Hepatocyte (in vitro differentiated cells): ENCODE data around the gene CIITA.

Experiments used
- EZH2 ChIP-seq: fragments of 200-600 bp; sonication (generic); IDR thresholded peaks from 2 replicates; pipeline ENCODE4 v1.6.1; 2016; ENCODE audit warnings: antibody characterized with exemption, mild to moderate bottlenecking, borderline replicate concordance
- TF ChIP-seq, protein P1 (sequence below): fragments of 200-600 bp; sonication (generic); IDR thresholded peaks from 2 replicates; pipeline ENCODE4 v1.5.1; 2016; ENCODE audit warnings: antibody characterized with exemption, mild to moderate bottlenecking; ENCODE audit not compliant: poor library complexity

DNA sequence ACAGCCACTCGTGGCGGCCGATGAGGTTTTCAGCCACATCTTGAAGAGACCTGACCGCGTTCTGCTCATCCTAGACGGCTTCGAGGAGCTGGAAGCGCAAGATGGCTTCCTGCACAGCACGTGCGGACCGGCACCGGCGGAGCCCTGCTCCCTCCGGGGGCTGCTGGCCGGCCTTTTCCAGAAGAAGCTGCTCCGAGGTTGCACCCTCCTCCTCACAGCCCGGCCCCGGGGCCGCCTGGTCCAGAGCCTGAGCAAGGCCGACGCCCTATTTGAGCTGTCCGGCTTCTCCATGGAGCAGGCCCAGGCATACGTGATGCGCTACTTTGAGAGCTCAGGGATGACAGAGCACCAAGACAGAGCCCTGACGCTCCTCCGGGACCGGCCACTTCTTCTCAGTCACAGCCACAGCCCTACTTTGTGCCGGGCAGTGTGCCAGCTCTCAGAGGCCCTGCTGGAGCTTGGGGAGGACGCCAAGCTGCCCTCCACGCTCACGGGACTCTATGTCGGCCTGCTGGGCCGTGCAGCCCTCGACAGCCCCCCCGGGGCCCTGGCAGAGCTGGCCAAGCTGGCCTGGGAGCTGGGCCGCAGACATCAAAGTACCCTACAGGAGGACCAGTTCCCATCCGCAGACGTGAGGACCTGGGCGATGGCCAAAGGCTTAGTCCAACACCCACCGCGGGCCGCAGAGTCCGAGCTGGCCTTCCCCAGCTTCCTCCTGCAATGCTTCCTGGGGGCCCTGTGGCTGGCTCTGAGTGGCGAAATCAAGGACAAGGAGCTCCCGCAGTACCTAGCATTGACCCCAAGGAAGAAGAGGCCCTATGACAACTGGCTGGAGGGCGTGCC lies 30.1 kb downstream of the CIITA start:
- TF ChIP-seq, protein P1, sequence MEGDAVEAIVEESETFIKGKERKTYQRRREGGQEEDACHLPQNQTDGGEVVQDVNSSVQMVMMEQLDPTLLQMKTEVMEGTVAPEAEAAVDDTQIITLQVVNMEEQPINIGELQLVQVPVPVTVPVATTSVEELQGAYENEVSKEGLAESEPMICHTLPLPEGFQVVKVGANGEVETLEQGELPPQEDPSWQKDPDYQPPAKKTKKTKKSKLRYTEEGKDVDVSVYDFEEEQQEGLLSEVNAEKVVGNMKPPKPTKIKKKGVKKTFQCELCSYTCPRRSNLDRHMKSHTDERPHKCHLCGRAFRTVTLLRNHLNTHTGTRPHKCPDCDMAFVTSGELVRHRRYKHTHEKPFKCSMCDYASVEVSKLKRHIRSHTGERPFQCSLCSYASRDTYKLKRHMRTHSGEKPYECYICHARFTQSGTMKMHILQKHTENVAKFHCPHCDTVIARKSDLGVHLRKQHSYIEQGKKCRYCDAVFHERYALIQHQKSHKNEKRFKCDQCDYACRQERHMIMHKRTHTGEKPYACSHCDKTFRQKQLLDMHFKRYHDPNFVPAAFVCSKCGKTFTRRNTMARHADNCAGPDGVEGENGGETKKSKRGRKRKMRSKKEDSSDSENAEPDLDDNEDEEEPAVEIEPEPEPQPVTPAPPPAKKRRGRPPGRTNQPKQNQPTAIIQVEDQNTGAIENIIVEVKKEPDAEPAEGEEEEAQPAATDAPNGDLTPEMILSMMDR = no peak
- no peak for TF ChIP-seq EZH2
